GM23248 (cell line): Measurements from ENCODE around the gene SOX5. TPM values are rescaled to one million over a fixed set of nuclear protein-coding genes. Genes with fewer than 3 reads are reported as not detected.

ENCODE experiments used
- DNase-seq: peaks from one replicate; pipeline ENCODE4 v3.0.0-alpha.2; 2015
- H2AFZ ChIP-seq: fragments of 200-600 bp; sonication (generic); 2 replicates; pipeline ENCODE4 v1.6.1; 2016; ENCODE audit warnings: antibody characterized with exemption
- H3F3A ChIP-seq: fragments of 200-600 bp; sonication (generic); 2 replicates; pipeline ENCODE4 v1.6.1; 2016; ENCODE audit warnings: mild to moderate bottlenecking, antibody characterized with exemption, mixed run types; ENCODE audit not compliant: insufficient read depth
- H3K27ac ChIP-seq: fragments of 200-600 bp; sonication (generic); 2 replicates; pipeline ENCODE4 v1.5.1; 2016; ENCODE audit warnings: mild to moderate bottlenecking
- H3K27me3 ChIP-seq: fragments of 200-600 bp; sonication (generic); replicated peaks from 2 replicates; pipeline ENCODE4 v1.6.1; 2016; ENCODE audit warnings: mild to moderate bottlenecking; ENCODE audit not compliant: insufficient read depth
- H3K36me3 ChIP-seq: fragments of 200-600 bp; sonication (generic); 2 replicates; pipeline ENCODE4 v1.6.1; 2016; ENCODE audit warnings: low read depth, mild to moderate bottlenecking
- H3K4me1 ChIP-seq: fragments of 200-600 bp; sonication (generic); 2 replicates; pipeline ENCODE4 v1.6.1; 2016; ENCODE audit warnings: mild to moderate bottlenecking; ENCODE audit not compliant: insufficient read depth
- H3K4me2 ChIP-seq: fragments of 200-600 bp; sonication (generic); one replicate; pipeline ENCODE4 v1.6.1; 2016; ENCODE audit warnings: mild to moderate bottlenecking; ENCODE audit not compliant: unreplicated experiment
- H3K4me3 ChIP-seq: fragments of 200-600 bp; sonication (generic); 2 replicates; pipeline ENCODE4 v1.5.1; 2016; ENCODE audit warnings: mild to moderate bottlenecking
- H3K79me2 ChIP-seq: fragments of 200-600 bp; sonication (generic); 2 replicates; pipeline ENCODE4 v1.6.1; 2016; ENCODE audit warnings: mild to moderate bottlenecking; ENCODE audit not compliant: insufficient read depth
- H3K9ac ChIP-seq: fragments of 200-600 bp; sonication (generic); 2 replicates; pipeline ENCODE4 v1.6.1; 2016; ENCODE audit warnings: mild to moderate bottlenecking
- H3K9me2 ChIP-seq: fragments of 200-600 bp; sonication (generic); 2 replicates; pipeline ENCODE4 v1.6.1; 2016; ENCODE audit warnings: mixed run types, mild to moderate bottlenecking, moderate library complexity; ENCODE audit not compliant: insufficient read depth
- H3K9me3 ChIP-seq: fragments of 200-600 bp; sonication (generic); one replicate; pipeline ENCODE4 v1.6.1; 2017; ENCODE audit warnings: low read depth
- H4K20me1 ChIP-seq: fragments of 200-600 bp; sonication (generic); 2 replicates; pipeline ENCODE4 v1.6.0; 2016; ENCODE audit not compliant: insufficient read depth
- EZH2 ChIP-seq: fragments of 200-600 bp; sonication (generic); IDR thresholded peaks from 2 replicates; pipeline ENCODE4 v1.6.1; 2018; ENCODE audit warnings: antibody characterized with exemption, mild to moderate bottlenecking; ENCODE audit not compliant: insufficient read depth, poor library complexity, severe bottlenecking
- EZH2phosphoT487 ChIP-seq: fragments of 200-600 bp; sonication (generic); IDR thresholded peaks from 2 replicates; pipeline ENCODE4 v1.6.1; 2018; ENCODE audit warnings: antibody characterized with exemption, moderate library complexity, mild to moderate bottlenecking, low read depth; ENCODE audit not compliant: insufficient read depth
- WGBS, 2 experiments: methylation state at CpG; one replicate each; pipeline ENCODE4 v1.1.6; 2015 to 2017; ENCODE audit warnings: low lambda C conversion rate in 2 of 2, low coverage in 1 of 2; ENCODE audit errors: missing lambda C conversion rate in 2 of 2; 5-methylcytosine and 5-hydroxymethylcytosine counted together
- in situ Hi-C: fragments of 300-500 bp; cut with MboI; formaldehyde crosslinking; loops from 2 replicates; pipeline ENCODE4 v1.15.0; 2020
- polyA plus RNA-seq: library from polyadenylated mRNA; unstranded; fragments of >200 nt; fragmentation: Nextera tagmentation; extraction: Ambion mirVana; gene quantifications from 2 replicates; pipeline ENCODE4 v1.2.1, GENCODE V29; 2016
- total RNA-seq: library from RNA; depleted of rRNA; stranded (reverse); fragments of >200 nt; shearing (Covaris generic); gene quantifications from 2 replicates; pipeline ENCODE4 v1.2.3, GENCODE V29; 2014

The SOX5 gene
- total and polyA plus RNA-seq, 2 experiments from 2014 or later, result not detected

GRCh38 chr12:23760495-23760894 lies 189.0 kb downstream of the SOX5 start:
- Histone ChIP-seq H3K4me1 (no peaks in the 10 kb centered on the region), H3K27me3 (no peaks in the 10 kb centered on the region), H3K9ac (no peak overlapping the region), H3K9me2 (no peaks in the 10 kb centered on the region), H4K20me1 (no peaks in the 10 kb centered on the region), H3F3A (no peaks in the 10 kb centered on the region), H3K36me3 (no peaks in the 10 kb centered on the region), H3K27ac (no peak overlapping the region), H3K4me2 (no peak overlapping the region), H2AFZ (no peak overlapping the region), H3K9me3 (no peaks in the 10 kb centered on the region), H3K4me3 (no peak overlapping the region), H3K79me2 (no peaks in the 10 kb centered on the region)
- WGBS, 2 experiments, result 0% methylated on average over 1 of the region's 1 CpG
- in situ Hi-C loops, result no loop called here
- TF ChIP-seq EZH2phosphoT487 (no peak), EZH2 (no peak)
- no peak for DNase-seq

DNA sequence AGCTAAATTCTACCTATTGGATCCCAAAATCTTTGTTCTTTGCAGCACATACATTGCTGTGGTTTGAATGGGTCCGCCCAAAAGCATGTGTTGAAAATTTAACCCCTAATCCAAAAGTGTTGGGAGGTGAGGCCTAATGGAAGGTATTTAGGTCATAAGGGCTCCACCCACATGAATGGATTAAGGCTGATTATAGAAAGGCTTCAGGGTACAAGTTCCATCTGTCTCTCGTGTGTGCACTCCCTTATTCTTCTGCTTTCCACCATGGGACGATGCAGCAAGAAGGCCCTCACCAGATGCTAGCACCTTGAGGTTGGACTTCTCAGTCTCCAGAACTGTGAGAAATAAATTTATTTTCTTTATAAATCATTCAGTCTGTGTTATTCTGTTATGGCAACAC lies 190.9 kb downstream of the SOX5 start:
- no peak overlapping the region for H3K9ac ChIP-seq
- no peak overlapping the region for H3K4me2 ChIP-seq
- no peaks in the 10 kb centered on the region for H3K79me2 ChIP-seq
- no peak overlapping the region for H3K4me3 ChIP-seq
- in situ Hi-C loops, result no loop called here
- H2AFZ ChIP-seq, result no peak overlapping the region
- no peaks in the 10 kb centered on the region for H4K20me1 ChIP-seq
- no peak overlapping the region for H3K27ac ChIP-seq
- 36 to 42% methylated on average over 3 of the region's 3 CpGs for WGBS, 2 experiments
- H3F3A ChIP-seq, result no peaks in the 10 kb centered on the region
- no peak for TF ChIP-seq EZH2phosphoT487
- TF ChIP-seq EZH2, result no peak
- no peaks in the 10 kb centered on the region for H3K9me2 ChIP-seq
- no peak for DNase-seq
- H3K4me1 ChIP-seq, result no peaks in the 10 kb centered on the region
- no peaks in the 10 kb centered on the region for H3K27me3 ChIP-seq
- no peaks in the 10 kb centered on the region for H3K9me3 ChIP-seq
- no peaks in the 10 kb centered on the region for H3K36me3 ChIP-seq

GRCh38 chr12:23757541-23757962 lies 191.9 kb downstream of the SOX5 start:
- Histone ChIP-seq H3K9me2 (no peaks in the 10 kb centered on the region), H4K20me1 (no peaks in the 10 kb centered on the region), H3K4me3 (no peak overlapping the region), H3K4me1 (no peaks in the 10 kb centered on the region), H3K4me2 (no peak overlapping the region), H3K27me3 (no peaks in the 10 kb centered on the region), H3K27ac (no peak overlapping the region), H2AFZ (no peak overlapping the region), H3K9ac (no peak overlapping the region), H3F3A (no peaks in the 10 kb centered on the region), H3K9me3 (no peaks in the 10 kb centered on the region), H3K79me2 (no peaks in the 10 kb centered on the region), H3K36me3 (no peaks in the 10 kb centered on the region)
- WGBS, 2 experiments, result 31 to 54% methylated on average over 1 of the region's 1 CpG
- no peak for TF ChIP-seq EZH2
- no peak for TF ChIP-seq EZH2phosphoT487
- no peak for DNase-seq
- in situ Hi-C loops, result no loop called here

GRCh38 chr12:23756416-23756815 lies 193.1 kb downstream of the SOX5 start:
- H3K79me2 ChIP-seq, result no peaks in the 10 kb centered on the region
- no peak for TF ChIP-seq EZH2
- no peak for TF ChIP-seq EZH2phosphoT487
- no peaks in the 10 kb centered on the region for H3K4me1 ChIP-seq
- H3K9me3 ChIP-seq, result no peaks in the 10 kb centered on the region
- DNase-seq, result no peak
- no peak overlapping the region for H3K4me2 ChIP-seq
- in situ Hi-C loops, result no loop called here
- H4K20me1 ChIP-seq, result no peaks in the 10 kb centered on the region
- H3K27ac ChIP-seq, result no peak overlapping the region
- H2AFZ ChIP-seq, result no peak overlapping the region
- no peak overlapping the region for H3K4me3 ChIP-seq
- no peaks in the 10 kb centered on the region for H3K27me3 ChIP-seq
- WGBS, 2 experiments, result 76 to 77% methylated on average over 2 of the region's 2 CpGs
- no peaks in the 10 kb centered on the region for H3K36me3 ChIP-seq
- H3K9ac ChIP-seq, result no peak overlapping the region
- no peaks in the 10 kb centered on the region for H3K9me2 ChIP-seq
- H3F3A ChIP-seq, result no peaks in the 10 kb centered on the region
